ENCODE data around the gene PKD2L2. TPM values are rescaled to one million over a fixed set of nuclear protein-coding genes. Genes with fewer than 3 reads are reported as not detected.
A peak's percentile ranks its signal among the peaks of the same experiment; 100 is the strongest.

The PKD2L2 gene
- total RNA-seq, result not detected
- polyA plus RNA-seq (2013, experiment 1 of 2), result 0.18 TPM
- 0.37 TPM for polyA plus RNA-seq (2013, experiment 2 of 2)
- 0 to 0.91 (median 0.12) reads per million in 172 experiments for total RNA-seq

- ChIA-PET CTCF (no interaction called here), POLR2A (interaction anchor here (0.6 to 2.0 kb wide), 16 partner anchors 8 to 687 kb away, joined by 3 to 25 read pairs (median 3); partner anchors contain the start of genes FAM13B, HNRNPA0 and HSPA9)
- H3K27ac ChIP-seq (ENCODE audit: low read depth in 1 of 2, low read length in 2 of 2), result peak within 1 kb of the TSS; percentile 60 to 84
- Mint-ChIP-seq H3K4me1 (ENCODE audit: low read depth) (peaks cover 29% of the 10 kb centered on the region), H3K4me3 (peak within 1 kb of the TSS; percentile 86), H3K36me3 (ENCODE audit: low read depth) (peaks cover 6% of the 10 kb centered on the region), H3K27ac (peak within 1 kb of the TSS; percentile 93), H3K27me3 (peaks cover 4% of the 10 kb centered on the region), H3K9me3 (no peaks in the 10 kb centered on the region)
- H3K9me3 ChIP-seq (ENCODE audit: control insufficient read depth in 1 of 2, insufficient read depth in 1 of 2, low read length in 2 of 2), result peaks cover 0 to 4% of the 10 kb centered on the region in 2 experiments
- H3K4me3 ChIP-seq (ENCODE audit: low read length), result peak within 1 kb of the TSS; percentile 67
- peak; percentile 96 for ATAC-seq (ENCODE audit: poor library complexity)
- peak; percentile 51 to 92 (median 74) for DNase-seq
- no peak for TF ChIP-seq CTCF (IDR thresholded peaks at IDR 0.05)
- intact Hi-C loops (cut with DNase I, micrococcal nuclease), result loop anchor here in 1 of 2 experiments (5.0 kb wide), 1 partner anchor 132 kb away; no protein-coding TSS in a partner anchor
- no peaks in the 10 kb centered on the region for H3K36me3 ChIP-seq (ENCODE audit: insufficient read depth, low read length)
- peaks cover 16% of the 10 kb centered on the region for H3K4me1 ChIP-seq (ENCODE audit: insufficient read depth, low read length)
- no peaks in the 10 kb centered on the region for H3K27me3 ChIP-seq (ENCODE audit: control insufficient read depth in 1 of 2, insufficient read depth in 2 of 2, low read length in 2 of 2)
These were observed at the start of gene PKD2L2 for GRCh38 chr5:137888863-137889759. Gene PKD2L2 (plus strand): TSS chr5:137889457. CDS start chr5:137889492, 35 bp downstream.

- no peak overlapping the region for H3K4me3 ChIP-seq (ENCODE audit: low read length)
- no peaks in the 10 kb centered on the region for H3K27me3 ChIP-seq (ENCODE audit: control insufficient read depth in 1 of 2, insufficient read depth in 2 of 2, low read length in 2 of 2)
- no peak overlapping the region for H3K27ac ChIP-seq (ENCODE audit: low read depth in 1 of 2, low read length in 2 of 2)
- intact Hi-C loops (cut with DNase I, micrococcal nuclease), result no loop called here
- H3K36me3 Mint-ChIP-seq (ENCODE audit: low read depth), result peaks cover 14% of the 10 kb centered on the region
- no peaks in the 10 kb centered on the region for H3K9me3 Mint-ChIP-seq
- DNase-seq, result no peak
- H3K4me1 Mint-ChIP-seq (ENCODE audit: low read depth), result no peaks in the 10 kb centered on the region
- TF ChIP-seq CTCF (IDR thresholded peaks at IDR 0.05), result no peak
- H3K27ac Mint-ChIP-seq, result no peak overlapping the region
- ChIA-PET CTCF (interaction anchor here (0.6 kb wide), 1 partner anchor 9 kb away, joined by 3 read pairs; no protein-coding TSS in a partner anchor), POLR2A (no interaction called here)
- H3K36me3 ChIP-seq (ENCODE audit: insufficient read depth, low read length), result no peaks in the 10 kb centered on the region
- H3K9me3 ChIP-seq (ENCODE audit: control insufficient read depth in 1 of 2, insufficient read depth in 1 of 2, low read length in 2 of 2), result no peaks in the 10 kb centered on the region
- no peak for ATAC-seq (ENCODE audit: poor library complexity)
- H3K4me1 ChIP-seq (ENCODE audit: insufficient read depth, low read length), result no peaks in the 10 kb centered on the region
- no peaks in the 10 kb centered on the region for H3K27me3 Mint-ChIP-seq
- no peak overlapping the region for H3K4me3 Mint-ChIP-seq
These were observed 47.0 kb upstream of the PKD2L2 start for GRCh38 chr5:137842296-137842695.

- ChIA-PET CTCF (no interaction called here), POLR2A (interaction anchor here (0.8 kb wide), 1 partner anchor 83 kb away, joined by 4 read pairs; no protein-coding TSS in a partner anchor)
- no peaks in the 10 kb centered on the region for H3K4me1 ChIP-seq (ENCODE audit: insufficient read depth, low read length)
- no peak overlapping the region for H3K27ac ChIP-seq (ENCODE audit: low read depth in 1 of 2, low read length in 2 of 2)
- intact Hi-C loops (cut with DNase I, micrococcal nuclease), result no loop called here
- H3K36me3 ChIP-seq (ENCODE audit: insufficient read depth, low read length), result no peaks in the 10 kb centered on the region
- no peaks in the 10 kb centered on the region for H3K27me3 ChIP-seq (ENCODE audit: control insufficient read depth in 1 of 2, insufficient read depth in 2 of 2, low read length in 2 of 2)
- no peak for TF ChIP-seq CTCF (IDR thresholded peaks at IDR 0.05)
- DNase-seq (no peak), ATAC-seq (ENCODE audit: poor library complexity) (no peak)
- Mint-ChIP-seq H3K27me3 (no peaks in the 10 kb centered on the region), H3K9me3 (no peaks in the 10 kb centered on the region), H3K36me3 (ENCODE audit: low read depth) (peaks cover 14% of the 10 kb centered on the region), H3K4me3 (no peak overlapping the region), H3K27ac (no peak overlapping the region), H3K4me1 (ENCODE audit: low read depth) (no peaks in the 10 kb centered on the region)
- H3K4me3 ChIP-seq (ENCODE audit: low read length), result no peak overlapping the region
- no peaks in the 10 kb centered on the region for H3K9me3 ChIP-seq (ENCODE audit: control insufficient read depth in 1 of 2, insufficient read depth in 1 of 2, low read length in 2 of 2)
These were observed 45.5 kb upstream of the PKD2L2 start for GRCh38 chr5:137843676-137844299.

All from CD4-positive, alpha-beta T cell (primary cell).